ENCODE data around the gene ARHGAP24. TPM values are rescaled to one million over a fixed set of nuclear protein-coding genes. Genes with fewer than 3 reads are reported as not detected.

The ARHGAP24 gene
- total RNA-seq, 1 donor: 52.5 TPM

GRCh38 chr4:85508654-85509053 is 33.7 kb downstream of the ARHGAP24 start:
- no peaks in the 10 kb centered on the region for H3K79me2 ChIP-seq (ENCODE audit: insufficient read depth, low read length)
- no peak for DNase-seq (ENCODE audit: insufficient read length, low spot score, missing footprints)

GRCh38 chr4:85509882-85510631 is 35.1 kb downstream of the ARHGAP24 start:
- Histone ChIP-seq H3K4me2 (ENCODE audit: insufficient read depth, low read length) (no peak overlapping the region), H3K36me3 (ENCODE audit: insufficient read depth, low read length) (no peaks in the 10 kb centered on the region), H2AFZ (ENCODE audit: low read length) (no peak overlapping the region), H3K27me3 (ENCODE audit: insufficient read depth, low read length) (no peaks in the 10 kb centered on the region), H3K27ac (ENCODE audit: low read depth, low read length) (no peak overlapping the region), H4K20me1 (ENCODE audit: insufficient read depth, low read length) (no peaks in the 10 kb centered on the region), H3K4me1 (ENCODE audit: insufficient read depth, low read length) (peaks cover 18% of the 10 kb centered on the region), H3K9me3 (ENCODE audit: low read depth, low read length) (no peaks in the 10 kb centered on the region), H3K79me2 (ENCODE audit: insufficient read depth, low read length) (no peaks in the 10 kb centered on the region), H3K4me3 (ENCODE audit: insufficient read depth, low read length) (no peak overlapping the region)
- TF ChIP-seq CTCF (IDR thresholded peaks at IDR 0.05; ENCODE audit: extremely low read depth, low read depth, low read length): no peak
- no peak for DNase-seq (ENCODE audit: insufficient read length, low spot score, missing footprints)

More at GRCh38 chr4:85508654-85509053, 33.7 kb downstream of the ARHGAP24 start:
- peaks cover 13% of the 10 kb centered on the region for H3K4me1 ChIP-seq (ENCODE audit: insufficient read depth, low read length)
- TF ChIP-seq CTCF (IDR thresholded peaks at IDR 0.05; ENCODE audit: extremely low read depth, low read depth, low read length): no peak
- H3K4me2 ChIP-seq (ENCODE audit: insufficient read depth, low read length): no peak overlapping the region
- H4K20me1 ChIP-seq (ENCODE audit: insufficient read depth, low read length): no peaks in the 10 kb centered on the region
- no peak overlapping the region for H3K4me3 ChIP-seq (ENCODE audit: insufficient read depth, low read length)
- no peaks in the 10 kb centered on the region for H3K9me3 ChIP-seq (ENCODE audit: low read depth, low read length)
- H2AFZ ChIP-seq (ENCODE audit: low read length): no peak overlapping the region
- no peak overlapping the region for H3K27ac ChIP-seq (ENCODE audit: low read depth, low read length)
- H3K27me3 ChIP-seq (ENCODE audit: insufficient read depth, low read length): no peaks in the 10 kb centered on the region
- no peaks in the 10 kb centered on the region for H3K36me3 ChIP-seq (ENCODE audit: insufficient read depth, low read length)

GRCh38 chr4:85510632-85510984 is 35.7 kb downstream of the ARHGAP24 start:
- TF ChIP-seq CTCF (IDR thresholded peaks at IDR 0.05; ENCODE audit: extremely low read depth, low read depth, low read length): no peak
- Histone ChIP-seq H3K27ac (ENCODE audit: low read depth, low read length) (no peak overlapping the region), H3K4me1 (ENCODE audit: insufficient read depth, low read length) (peaks cover 18% of the 10 kb centered on the region), H3K27me3 (ENCODE audit: insufficient read depth, low read length) (no peaks in the 10 kb centered on the region), H3K4me3 (ENCODE audit: insufficient read depth, low read length) (no peak overlapping the region), H2AFZ (ENCODE audit: low read length) (no peak overlapping the region), H3K4me2 (ENCODE audit: insufficient read depth, low read length) (no peak overlapping the region), H3K79me2 (ENCODE audit: insufficient read depth, low read length) (no peaks in the 10 kb centered on the region), H4K20me1 (ENCODE audit: insufficient read depth, low read length) (no peaks in the 10 kb centered on the region), H3K36me3 (ENCODE audit: insufficient read depth, low read length) (no peaks in the 10 kb centered on the region), H3K9me3 (ENCODE audit: low read depth, low read length) (no peaks in the 10 kb centered on the region)
- no peak for DNase-seq (ENCODE audit: insufficient read length, low spot score, missing footprints)

- no peak overlapping the region for H2AFZ ChIP-seq (ENCODE audit: low read length)
- no peaks in the 10 kb centered on the region for H3K79me2 ChIP-seq (ENCODE audit: insufficient read depth, low read length)
- DNase-seq (ENCODE audit: insufficient read length, low spot score, missing footprints): no peak
- H3K27ac ChIP-seq (ENCODE audit: low read depth, low read length): no peak overlapping the region
- H3K27me3 ChIP-seq (ENCODE audit: insufficient read depth, low read length): no peaks in the 10 kb centered on the region
- no peaks in the 10 kb centered on the region for H3K9me3 ChIP-seq (ENCODE audit: low read depth, low read length)
- no peaks in the 10 kb centered on the region for H4K20me1 ChIP-seq (ENCODE audit: insufficient read depth, low read length)
- H3K36me3 ChIP-seq (ENCODE audit: insufficient read depth, low read length): no peaks in the 10 kb centered on the region
- TF ChIP-seq CTCF (IDR thresholded peaks at IDR 0.05; ENCODE audit: extremely low read depth, low read depth, low read length): no peak
- H3K4me2 ChIP-seq (ENCODE audit: insufficient read depth, low read length): no peak overlapping the region
- H3K4me3 ChIP-seq (ENCODE audit: insufficient read depth, low read length): no peak overlapping the region
- peaks cover 18% of the 10 kb centered on the region for H3K4me1 ChIP-seq (ENCODE audit: insufficient read depth, low read length)
Measured at GRCh38 chr4:85512446-85513205, 37.7 kb downstream of the ARHGAP24 start.
